Measurements from ENCODE around the gene CCDC12.

CCDC12 gene

DNA sequence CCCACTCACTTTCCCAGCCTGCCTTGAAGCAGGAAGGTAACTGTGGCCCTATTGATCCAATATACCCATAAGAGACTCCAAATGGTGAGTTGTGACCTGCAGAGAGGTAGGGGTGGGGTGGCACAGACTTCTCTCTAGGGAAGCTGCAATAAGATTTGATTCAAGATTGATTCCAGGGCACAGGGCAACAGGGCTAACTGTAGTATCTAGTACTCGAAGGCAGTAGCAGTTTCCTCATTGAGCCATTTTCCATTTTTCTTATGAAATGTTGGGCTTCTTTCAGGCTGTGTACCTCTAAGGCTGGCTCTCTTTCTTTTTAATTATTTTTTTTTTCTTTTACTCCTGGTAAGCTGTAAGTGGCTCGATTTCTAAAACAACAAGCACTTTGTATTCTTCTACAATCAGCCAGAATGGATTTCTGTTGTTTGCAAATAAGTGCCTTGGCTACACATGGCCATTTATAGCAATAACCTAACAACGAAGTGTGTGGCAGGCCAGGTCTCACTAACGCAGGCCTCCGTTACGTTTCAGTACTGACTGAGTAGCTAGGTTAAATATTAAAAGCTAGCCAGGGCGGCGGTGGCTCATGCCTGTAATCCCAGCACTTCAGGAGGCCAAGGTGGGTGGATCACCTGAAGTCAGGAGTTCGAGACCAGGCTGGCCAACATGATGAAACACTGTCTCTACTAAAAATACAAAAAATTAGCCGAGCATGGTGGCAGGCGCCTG is 19.3 kb downstream of the CCDC12 start:
- DNase-seq (ENCODE audit: low read depth, low spot score) = no peak

- no peak for DNase-seq (ENCODE audit: low read depth, low spot score)
These were observed 20.7 kb downstream of the CCDC12 start for GRCh38 chr3:46955801-46956259.

DNA sequence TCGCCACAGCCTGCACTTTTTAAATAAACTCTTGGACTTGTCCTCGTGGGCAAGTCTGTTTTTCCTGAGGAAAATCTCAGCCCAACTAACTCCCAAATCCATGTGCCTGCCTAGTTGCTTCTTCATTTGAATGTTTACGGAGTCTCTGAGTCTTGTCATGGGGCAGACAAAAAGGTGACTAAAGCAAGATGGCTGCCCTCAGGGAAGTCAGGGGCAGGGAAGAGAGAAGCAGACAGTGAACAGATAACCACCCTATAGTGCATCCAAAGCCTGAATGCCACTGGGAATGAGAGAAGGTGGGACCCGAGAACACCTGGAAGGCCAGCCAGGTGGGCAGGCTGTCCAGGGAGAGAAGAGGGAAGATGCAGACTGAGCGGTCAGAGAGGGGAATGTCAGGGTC is 21.4 kb downstream of the CCDC12 start:
- no peak for DNase-seq (ENCODE audit: low read depth, low spot score)

DNA sequence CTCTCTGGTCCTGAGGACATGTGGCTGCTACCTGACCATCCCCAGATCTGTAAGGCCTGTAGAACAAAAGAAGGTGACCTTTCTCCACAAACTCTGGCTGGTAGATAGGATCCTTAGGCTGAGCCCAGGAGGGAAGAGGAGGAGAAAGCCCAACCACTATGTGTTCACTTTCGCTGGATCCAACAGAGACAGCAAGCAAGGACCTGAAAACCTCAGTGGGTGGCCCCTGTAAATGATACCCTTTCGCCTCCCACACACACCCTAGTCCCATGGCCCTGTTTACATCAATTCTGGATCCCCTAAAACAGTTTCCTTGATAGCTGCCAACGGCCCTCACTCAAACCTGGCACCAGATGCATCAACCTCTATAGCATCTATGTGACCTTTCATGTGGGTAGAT is 22.4 kb downstream of the CCDC12 start:
- DNase-seq (ENCODE audit: low read depth, low spot score) = no peak

DNA sequence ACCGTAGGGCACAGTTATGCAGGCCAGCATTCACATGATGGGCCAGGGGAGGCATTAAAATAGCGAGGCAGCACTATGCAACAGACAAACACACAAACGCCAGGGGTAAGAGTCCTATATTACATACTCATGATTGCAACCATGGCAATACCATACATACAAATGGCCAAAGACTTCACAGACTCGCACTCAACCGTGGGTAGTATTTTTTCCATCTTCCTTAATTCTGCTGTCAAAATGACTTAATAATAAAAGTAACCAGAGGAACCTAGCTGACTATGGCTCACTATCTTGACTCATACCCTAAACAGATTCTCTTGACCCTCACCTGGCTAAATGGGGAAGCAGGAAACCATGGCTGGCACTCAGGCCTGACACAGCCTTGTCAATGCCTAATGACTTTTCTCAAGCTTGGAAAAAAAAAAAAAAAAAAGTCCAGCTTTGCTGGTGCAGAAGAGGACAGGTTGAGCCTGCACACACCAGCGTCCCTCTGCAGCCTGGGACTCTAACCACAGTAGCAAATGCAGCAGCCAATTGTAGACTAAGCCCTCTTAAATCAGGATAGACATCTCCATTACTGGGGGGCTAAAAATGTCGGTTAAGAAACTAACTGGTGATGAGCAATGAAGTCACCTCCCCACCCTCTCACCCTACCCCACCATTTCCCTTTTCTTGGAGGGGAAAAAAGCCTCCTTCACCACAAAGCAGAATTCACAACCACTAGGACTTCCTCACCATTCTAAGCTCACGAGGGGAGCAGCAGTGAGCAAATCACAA is 23.1 kb downstream of the CCDC12 start:
- DNase-seq (ENCODE audit: low read depth, low spot score) = no peak

GRCh38 chr3:46952813-46953212 is 23.7 kb downstream of the CCDC12 start:
- DNase-seq (ENCODE audit: low read depth, low spot score) = no peak

- no peak for DNase-seq (ENCODE audit: low read depth, low spot score)
These were observed 25.8 kb downstream of the CCDC12 start for GRCh38 chr3:46950650-46951241.

DNA sequence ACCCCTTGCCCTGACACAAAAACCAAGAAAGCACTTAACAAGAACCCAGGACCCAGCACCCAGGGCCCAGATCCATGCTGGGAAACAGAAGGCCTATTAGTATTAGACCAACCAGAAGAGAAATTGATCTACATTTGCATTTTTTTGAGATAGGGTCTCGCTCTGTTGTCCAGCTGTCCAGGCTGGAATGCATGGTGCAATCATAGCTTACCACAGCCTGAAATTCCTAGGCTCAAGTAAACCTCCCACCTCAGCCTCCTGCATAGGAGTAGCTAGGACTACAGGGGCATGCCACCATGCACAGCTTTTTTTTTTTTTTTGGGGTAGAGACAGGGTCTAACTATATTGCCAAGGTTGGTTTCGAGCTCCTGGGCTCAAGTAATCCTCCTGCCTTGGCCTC is 26.4 kb downstream of the CCDC12 start:
- DNase-seq (ENCODE audit: low read depth, low spot score) = no peak

- no peak for DNase-seq (ENCODE audit: low read depth, low spot score)
These were observed 27.5 kb downstream of the CCDC12 start for GRCh38 chr3:46948830-46949671.

DNA sequence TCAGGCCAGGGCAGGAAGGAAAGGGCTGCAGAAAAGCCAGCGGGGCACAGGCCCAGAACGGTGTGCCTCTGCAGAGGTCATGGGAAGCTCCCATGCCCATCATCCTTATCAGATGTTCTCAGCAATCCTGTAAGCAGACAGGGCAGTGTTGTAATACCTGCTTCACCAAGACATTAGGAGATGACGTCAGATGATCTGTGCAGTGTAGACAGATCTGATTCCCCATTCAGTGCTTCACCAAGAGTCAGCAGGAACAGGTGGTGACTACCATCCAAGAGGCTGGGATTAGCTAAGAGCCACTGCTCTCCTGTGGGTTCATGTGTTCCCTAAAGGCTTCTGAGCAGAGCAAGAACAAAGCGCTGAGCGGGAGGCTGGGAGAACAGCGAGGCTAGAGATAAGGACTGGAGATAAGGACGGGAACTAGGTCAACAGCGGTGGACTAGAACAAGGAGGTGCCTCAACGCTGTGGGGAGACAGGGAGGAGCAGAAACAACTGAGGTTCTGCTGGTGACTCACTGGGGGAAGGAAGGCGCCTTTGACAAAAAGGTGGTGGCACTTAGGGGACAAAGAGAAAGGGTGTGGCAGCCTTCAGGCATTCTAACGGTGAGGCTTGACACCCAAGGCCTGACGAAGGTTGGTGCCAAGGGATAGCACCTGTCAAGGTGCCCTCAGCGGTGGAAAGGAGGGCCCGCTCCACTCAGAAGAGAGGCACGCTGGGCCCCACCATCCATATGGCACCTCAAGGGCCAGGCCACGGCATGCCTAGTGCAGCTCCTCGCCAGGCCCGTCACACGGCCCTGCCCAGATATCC is 28.4 kb downstream of the CCDC12 start:
- no peak for DNase-seq (ENCODE audit: low read depth, low spot score)

GRCh38 chr3:46947546-46947901 is 29.0 kb downstream of the CCDC12 start:
- no peak for DNase-seq (ENCODE audit: low read depth, low spot score)

DNA sequence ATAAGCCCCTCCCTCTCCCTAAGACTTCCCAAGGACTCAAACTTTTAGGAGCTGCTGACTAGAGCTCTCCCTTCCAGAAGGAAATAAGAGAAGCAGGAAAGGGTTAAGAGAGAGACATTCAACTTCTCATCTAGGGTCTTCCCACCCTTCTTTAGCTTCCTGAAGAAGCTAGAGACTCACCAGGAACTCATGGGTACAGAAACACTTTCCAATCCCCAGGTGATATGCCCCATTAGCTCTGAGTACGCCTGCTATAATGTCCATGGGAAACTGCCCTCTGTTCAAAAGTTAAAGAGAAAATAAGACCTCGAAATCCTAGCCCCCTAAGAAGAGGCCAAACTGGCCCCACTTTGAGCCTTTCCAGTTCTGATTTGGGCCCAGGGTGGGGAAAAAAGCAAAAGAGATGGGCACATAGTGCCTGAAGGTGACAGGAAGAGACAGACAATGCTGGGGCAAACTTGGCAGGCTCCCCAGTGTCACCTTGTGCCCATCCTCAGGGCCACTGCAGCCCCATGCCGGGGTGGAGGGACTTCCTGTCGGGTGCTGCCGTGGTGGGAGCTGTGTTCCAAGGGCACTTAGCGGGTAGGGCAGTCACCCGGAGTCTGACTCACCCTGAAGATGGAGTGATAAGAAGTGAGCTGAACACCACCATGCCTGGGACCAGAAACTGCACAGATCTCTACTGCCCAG is 29.5 kb downstream of the CCDC12 start:
- no peak for DNase-seq (ENCODE audit: low read depth, low spot score)

DNA sequence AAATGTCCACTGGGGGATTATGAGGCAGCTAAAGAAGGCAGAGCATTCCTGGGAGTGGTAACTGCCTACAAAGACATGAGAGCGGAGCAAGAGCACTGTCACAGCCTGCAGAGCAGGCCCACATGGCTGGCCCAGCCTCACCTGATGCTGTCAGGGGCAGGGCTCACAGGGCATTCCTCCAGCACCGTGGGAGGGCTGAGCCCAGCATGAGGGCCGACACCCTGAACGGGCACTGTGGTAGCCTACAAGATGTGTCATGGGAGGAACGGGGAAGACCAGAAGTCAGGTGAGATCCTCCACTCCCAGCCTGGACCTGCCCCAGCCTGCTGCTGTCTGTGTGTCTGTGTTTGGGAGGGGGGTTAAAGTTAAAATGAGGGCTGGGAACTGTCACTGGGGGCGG is 30.1 kb downstream of the CCDC12 start:
- DNase-seq (ENCODE audit: low read depth, low spot score) = no peak

DNA sequence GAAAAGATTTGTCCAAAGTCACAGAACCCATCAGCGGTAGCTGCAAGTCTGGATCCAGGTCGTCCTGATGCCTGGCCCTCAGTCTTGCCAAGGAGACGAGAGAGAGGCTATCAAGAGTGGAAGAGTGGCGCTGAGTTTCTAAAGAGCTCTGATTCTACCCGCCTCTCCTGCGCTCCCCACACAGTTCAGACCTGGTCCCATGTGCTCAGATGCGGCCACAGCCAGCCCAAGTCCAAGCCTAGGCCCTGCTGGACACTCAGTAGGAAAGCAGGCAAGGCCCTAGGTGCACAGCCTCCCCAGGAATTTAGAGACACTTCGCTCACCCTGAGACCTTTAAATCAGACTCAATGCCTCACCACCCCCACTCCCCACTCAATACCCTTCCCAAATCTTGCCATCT is 32.4 kb downstream of the CCDC12 start:
- no peak for DNase-seq (ENCODE audit: low read depth, low spot score)

DNA sequence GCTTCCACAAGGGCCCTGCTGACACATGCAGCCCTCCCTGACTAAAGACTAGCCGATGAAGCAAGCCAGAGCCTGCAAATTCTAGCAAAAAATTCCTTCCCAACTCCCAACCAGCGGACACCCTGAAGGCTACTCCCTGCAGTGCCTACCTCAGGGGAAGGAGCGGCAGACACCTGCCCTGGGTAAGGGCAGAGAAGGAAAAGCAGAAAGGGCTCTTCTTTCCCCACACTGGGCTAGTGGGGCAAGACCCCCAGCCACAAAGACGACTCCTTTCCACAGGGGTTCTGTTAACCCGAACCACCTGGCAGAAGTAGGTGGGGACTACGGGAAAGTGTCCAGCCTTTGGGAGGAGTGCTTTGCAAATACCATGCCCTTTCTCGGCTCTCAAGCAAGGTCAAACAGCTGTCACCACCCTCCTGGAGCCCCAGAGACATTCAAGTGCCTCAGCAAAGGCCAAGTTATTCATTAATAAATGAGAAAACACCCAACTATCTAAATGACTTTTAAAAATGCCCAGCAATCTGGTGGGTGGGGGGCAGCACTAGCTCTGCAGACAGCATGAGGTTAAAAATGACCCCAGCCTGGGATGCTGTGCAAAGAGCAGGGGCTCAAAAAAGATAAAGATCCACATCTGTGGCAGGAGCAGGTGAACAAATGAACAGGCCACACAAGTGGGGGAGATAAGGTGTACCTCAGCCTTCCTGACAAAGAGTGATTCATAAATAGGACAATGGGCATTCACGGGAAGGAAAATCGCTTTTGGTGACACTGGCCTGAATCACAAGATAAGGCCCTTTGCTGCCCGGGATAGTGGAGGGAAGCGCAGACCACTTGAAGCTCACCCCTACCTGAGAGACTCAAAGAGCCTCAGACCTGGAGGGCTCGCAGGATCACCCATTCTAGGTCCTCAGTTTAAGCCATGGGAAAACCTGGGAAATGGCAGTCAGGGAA is 33.0 kb downstream of the CCDC12 start:
- DNase-seq (ENCODE audit: low read depth, low spot score) = no peak

GRCh38 chr3:46942481-46943236 is 33.9 kb downstream of the CCDC12 start:
- no peak for DNase-seq (ENCODE audit: low read depth, low spot score)

DNA sequence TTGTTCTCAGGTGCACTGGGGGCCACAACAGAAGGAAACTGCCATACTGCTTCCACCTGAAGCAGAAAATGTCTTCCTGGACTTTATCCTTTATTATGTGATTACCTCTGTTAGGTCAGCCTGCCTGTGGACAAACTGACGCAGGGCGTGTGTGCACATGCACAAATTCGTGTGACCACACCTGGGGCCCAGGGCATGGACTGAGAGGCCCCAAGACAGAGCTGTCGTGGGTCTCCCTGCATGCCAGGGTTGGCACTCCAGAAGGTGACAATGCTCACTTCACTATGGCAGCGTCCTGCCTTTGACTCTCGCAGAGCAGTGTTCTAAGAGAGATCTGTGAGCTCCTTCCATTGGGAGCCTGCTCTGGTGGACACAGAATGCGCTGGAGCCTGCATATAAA is 34.5 kb downstream of the CCDC12 start:
- no peak for DNase-seq (ENCODE audit: low read depth, low spot score)

GRCh38 chr3:46939578-46940445 is 36.7 kb downstream of the CCDC12 start:
- no peak for DNase-seq (ENCODE audit: low read depth, low spot score)

All from brain pericyte (primary cell).